ENCODE data around the gene MACROD2. TPM values are rescaled to one million over a fixed set of nuclear protein-coding genes. Genes with fewer than 3 reads are reported as not detected.

The MACROD2 gene
- polyA plus RNA-seq, 1 experiment = 0.47 TPM

DNA sequence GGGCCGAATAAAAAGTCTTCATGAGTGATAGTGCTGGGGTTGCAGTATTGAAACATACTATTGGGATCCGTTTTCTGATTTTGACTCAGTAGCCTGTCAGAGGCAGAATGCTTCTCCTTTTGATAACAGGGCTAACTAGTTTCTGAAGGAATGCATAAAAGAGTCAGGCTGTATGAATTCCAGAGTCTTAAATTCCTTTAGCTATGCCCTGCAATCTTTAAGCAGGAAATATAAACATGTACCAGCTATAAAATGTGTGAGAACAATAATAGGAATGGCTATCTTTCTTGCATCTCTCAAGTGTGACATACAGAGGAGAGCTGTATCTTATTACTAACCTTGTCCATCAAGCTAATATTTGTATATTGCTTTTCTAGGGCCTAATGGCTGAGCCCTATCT is 1660.8 kb downstream of the MACROD2 start:
- POLR2A ChIA-PET = no interaction called here

DNA sequence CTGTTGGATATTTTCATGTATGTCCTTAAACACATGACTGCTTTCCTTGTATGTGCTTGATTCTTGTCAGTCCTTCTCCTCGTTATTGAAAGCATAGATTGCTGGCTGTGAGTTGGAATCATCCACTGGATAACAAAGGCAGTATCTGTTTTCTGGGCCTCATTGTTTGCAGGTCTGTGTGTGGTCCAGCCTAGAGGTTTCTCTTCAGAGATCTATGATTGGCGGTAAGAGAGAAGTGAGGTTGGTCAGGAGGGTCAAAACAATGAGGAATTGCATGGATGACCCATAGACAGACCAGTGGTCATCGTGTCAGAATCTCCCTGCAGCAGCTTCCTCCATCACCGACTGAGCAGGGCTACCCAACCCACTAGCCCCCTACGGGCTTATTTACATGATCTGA is 1663.0 kb downstream of the MACROD2 start:
- ChIA-PET CTCF (no interaction called here), POLR2A (no interaction called here)
- DNase-seq (ENCODE audit: low read depth) = no peak
- Histone ChIP-seq H3K4me3 (ENCODE audit: low read depth, low read length) (no peak overlapping the region), H3K36me3 (ENCODE audit: control insufficient read depth, insufficient read depth, low read length) (no peaks in the 10 kb centered on the region), H3K27me3 (ENCODE audit: control insufficient read depth, insufficient read depth, low read length) (no peaks in the 10 kb centered on the region)
- TF ChIP-seq, protein P1, sequence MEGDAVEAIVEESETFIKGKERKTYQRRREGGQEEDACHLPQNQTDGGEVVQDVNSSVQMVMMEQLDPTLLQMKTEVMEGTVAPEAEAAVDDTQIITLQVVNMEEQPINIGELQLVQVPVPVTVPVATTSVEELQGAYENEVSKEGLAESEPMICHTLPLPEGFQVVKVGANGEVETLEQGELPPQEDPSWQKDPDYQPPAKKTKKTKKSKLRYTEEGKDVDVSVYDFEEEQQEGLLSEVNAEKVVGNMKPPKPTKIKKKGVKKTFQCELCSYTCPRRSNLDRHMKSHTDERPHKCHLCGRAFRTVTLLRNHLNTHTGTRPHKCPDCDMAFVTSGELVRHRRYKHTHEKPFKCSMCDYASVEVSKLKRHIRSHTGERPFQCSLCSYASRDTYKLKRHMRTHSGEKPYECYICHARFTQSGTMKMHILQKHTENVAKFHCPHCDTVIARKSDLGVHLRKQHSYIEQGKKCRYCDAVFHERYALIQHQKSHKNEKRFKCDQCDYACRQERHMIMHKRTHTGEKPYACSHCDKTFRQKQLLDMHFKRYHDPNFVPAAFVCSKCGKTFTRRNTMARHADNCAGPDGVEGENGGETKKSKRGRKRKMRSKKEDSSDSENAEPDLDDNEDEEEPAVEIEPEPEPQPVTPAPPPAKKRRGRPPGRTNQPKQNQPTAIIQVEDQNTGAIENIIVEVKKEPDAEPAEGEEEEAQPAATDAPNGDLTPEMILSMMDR (IDR thresholded peaks at IDR 0.05; ENCODE audit: insufficient read depth, low read depth, low read length) = no peak

More for the DNA sequence above, 1660.8 kb downstream of the MACROD2 start:
- no peak overlapping the region for H3K4me3 ChIP-seq (ENCODE audit: low read depth, low read length)
- CTCF ChIA-PET = interaction anchor here (1.1 to 1.5 kb wide), 2 partner anchors 13 to 95 kb away, joined by 3 read pairs; no protein-coding TSS in a partner anchor
- H3K36me3 ChIP-seq (ENCODE audit: control insufficient read depth, insufficient read depth, low read length) = no peaks in the 10 kb centered on the region
- no peaks in the 10 kb centered on the region for H3K27me3 ChIP-seq (ENCODE audit: control insufficient read depth, insufficient read depth, low read length)
- TF ChIP-seq, protein P1 (IDR thresholded peaks at IDR 0.05; ENCODE audit: insufficient read depth, low read depth, low read length) = no peak
- no peak for DNase-seq (ENCODE audit: low read depth)

DNA sequence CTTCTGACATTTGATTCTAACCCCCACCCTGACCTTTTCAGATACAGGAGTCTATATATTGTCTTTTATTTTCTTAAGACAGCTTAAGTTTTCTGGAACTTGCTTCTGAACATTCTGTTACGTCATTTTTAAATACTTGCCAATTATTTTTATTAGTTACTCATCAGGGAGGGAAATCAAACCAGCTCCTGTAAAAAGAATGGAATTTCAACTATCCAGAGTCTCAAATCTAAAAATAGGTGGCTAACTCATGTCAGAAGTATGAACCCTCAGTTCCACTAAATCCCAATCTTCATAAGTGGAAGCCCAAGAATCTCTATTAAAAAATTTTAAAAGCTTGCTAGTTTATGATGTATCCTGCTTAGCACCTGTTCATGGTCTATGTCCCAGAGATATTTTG is 1677.9 kb downstream of the MACROD2 start:
- H3K36me3 ChIP-seq (ENCODE audit: control insufficient read depth, insufficient read depth, low read length) = no peaks in the 10 kb centered on the region
- CTCF ChIA-PET = interaction anchor here (1.0 kb wide), 1 partner anchor 31 kb away, joined by 3 read pairs; no protein-coding TSS in a partner anchor
- no peak overlapping the region for H3K4me3 ChIP-seq (ENCODE audit: low read depth, low read length)
- POLR2A ChIA-PET = no interaction called here
- DNase-seq (ENCODE audit: low read depth) = peak; percentile 91
- TF ChIP-seq, protein P1 (IDR thresholded peaks at IDR 0.05; ENCODE audit: insufficient read depth, low read depth, low read length) = no peak
- H3K27me3 ChIP-seq (ENCODE audit: control insufficient read depth, insufficient read depth, low read length) = no peaks in the 10 kb centered on the region

DNA sequence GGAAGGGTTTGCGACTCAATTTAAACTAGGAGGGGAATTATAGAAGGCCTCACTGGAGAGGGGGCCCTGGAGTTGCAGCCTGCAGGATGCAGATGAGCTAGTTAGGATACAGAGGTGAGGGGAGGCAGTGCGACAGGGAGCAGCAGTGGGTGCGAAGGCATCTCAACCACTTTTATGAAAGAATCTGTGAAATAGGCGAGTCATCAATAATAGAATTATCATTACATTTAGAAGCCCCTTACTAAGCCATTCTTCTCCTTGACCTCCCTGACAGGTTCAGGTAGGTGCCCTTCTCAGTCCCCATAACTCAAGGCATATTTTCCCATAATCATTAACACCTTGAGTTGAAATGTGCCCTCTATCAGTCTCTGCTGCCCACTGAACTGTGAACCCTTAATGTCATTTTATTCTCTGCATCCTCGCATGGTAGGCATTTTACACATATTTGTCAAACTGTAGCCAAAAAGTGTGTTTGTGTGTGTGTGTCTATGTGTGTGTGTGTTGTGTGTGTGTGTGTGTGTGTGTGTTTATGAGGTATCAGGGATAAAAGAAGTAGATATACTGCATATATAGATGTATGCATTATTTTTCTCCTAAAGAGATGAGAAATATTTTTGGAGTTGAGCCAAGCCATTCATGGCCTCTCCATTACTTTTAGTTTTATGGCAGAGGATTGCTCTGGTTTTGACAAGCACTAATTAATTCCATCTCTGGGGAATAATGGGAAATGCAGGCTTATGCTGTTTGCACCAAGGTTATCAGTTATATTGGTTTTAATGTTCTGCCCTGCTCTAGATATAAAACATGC is 1679.1 kb downstream of the MACROD2 start:
- Histone ChIP-seq H3K36me3 (ENCODE audit: control insufficient read depth, insufficient read depth, low read length) (no peaks in the 10 kb centered on the region), H3K27me3 (ENCODE audit: control insufficient read depth, insufficient read depth, low read length) (no peaks in the 10 kb centered on the region), H3K4me3 (ENCODE audit: low read depth, low read length) (no peak overlapping the region)
- ChIA-PET POLR2A (no interaction called here), CTCF (interaction anchor here (1.0 kb wide), 1 partner anchor 25 kb away, joined by 3 read pairs; no protein-coding TSS in a partner anchor)
- TF ChIP-seq, protein P1 (IDR thresholded peaks at IDR 0.05; ENCODE audit: insufficient read depth, low read depth, low read length) = no peak
- no peak for DNase-seq (ENCODE audit: low read depth)

DNA sequence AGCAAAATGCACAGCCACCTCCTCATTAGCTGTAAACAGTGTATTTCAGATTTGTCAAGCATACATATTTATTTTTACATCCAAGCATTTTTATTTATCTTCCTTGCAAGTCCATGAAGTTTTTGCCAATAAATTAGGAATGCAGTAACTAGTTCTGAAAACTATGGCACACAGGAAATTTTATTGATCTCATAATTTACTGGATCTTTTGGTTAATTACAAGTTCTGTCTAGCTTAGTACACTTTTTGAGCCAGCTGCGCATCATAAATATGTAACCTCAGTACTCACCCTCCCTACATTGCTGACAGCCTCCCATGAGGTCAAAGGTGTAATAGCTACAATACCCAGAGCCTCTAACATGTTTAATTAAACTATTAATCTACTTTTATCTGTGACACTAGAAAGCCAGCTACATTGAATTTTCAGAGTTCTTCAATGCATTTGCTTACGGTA is 1679.8 kb downstream of the MACROD2 start:
- no peaks in the 10 kb centered on the region for H3K36me3 ChIP-seq (ENCODE audit: control insufficient read depth, insufficient read depth, low read length)
- TF ChIP-seq, protein P1 (IDR thresholded peaks at IDR 0.05; ENCODE audit: insufficient read depth, low read depth, low read length) = no peak
- no peaks in the 10 kb centered on the region for H3K27me3 ChIP-seq (ENCODE audit: control insufficient read depth, insufficient read depth, low read length)
- ChIA-PET POLR2A (no interaction called here), CTCF (interaction anchor here (0.8 to 1.0 kb wide), 2 partner anchors 24 to 829 kb away, joined by 3 read pairs; no protein-coding TSS in a partner anchor)
- DNase-seq (ENCODE audit: low read depth) = no peak
- H3K4me3 ChIP-seq (ENCODE audit: low read depth, low read length) = no peak overlapping the region

Measured in BJ (cell line).